Measurements from ENCODE around the gene LIN7C. TPM values are rescaled to one million over a fixed set of nuclear protein-coding genes. Genes with fewer than 3 reads are reported as not detected.
"Not testable (repeated sequence)": the region's sequence is repeated elsewhere in the genome, so short reads cannot be mapped to it uniquely, and the experiment has no call there.

Gene LIN7C
- total RNA-seq, 1 donor from 2014 or later: 15.5 TPM

GRCh38 chr11:27456140-27456794 is 50.3 kb downstream of the LIN7C start:
- H3K9me3 ChIP-seq (replicated peaks): no peaks in the 10 kb centered on the region
- peaks cover 56% of the 10 kb centered on the region for H3K4me1 ChIP-seq
- H3K27me3 ChIP-seq (ENCODE audit: low read depth): no peaks in the 10 kb centered on the region
- no peak for DNase-seq
- TF ChIP-seq CTCF (IDR thresholded peaks at IDR 0.05; ENCODE audit: borderline replicate concordance): no peak
- H3K36me3 ChIP-seq: no peaks in the 10 kb centered on the region
- intact Hi-C loops (cut with micrococcal nuclease): no loop called here
- no peak overlapping the region for H3K27ac ChIP-seq (replicated peaks)
- no peak overlapping the region for H3K4me3 ChIP-seq

- no peaks in the 10 kb centered on the region for H3K36me3 ChIP-seq
- no peak overlapping the region for H3K27ac ChIP-seq (replicated peaks)
- intact Hi-C loops (cut with micrococcal nuclease): no loop called here
- no peaks in the 10 kb centered on the region for H3K27me3 ChIP-seq (ENCODE audit: low read depth)
- H3K4me1 ChIP-seq: peaks cover 62% of the 10 kb centered on the region
- TF ChIP-seq CTCF (IDR thresholded peaks at IDR 0.05; ENCODE audit: borderline replicate concordance): no peak
- no peak overlapping the region for H3K4me3 ChIP-seq
- no peaks in the 10 kb centered on the region for H3K9me3 ChIP-seq (replicated peaks)
- no peak for DNase-seq
Observed at GRCh38 chr11:27455667-27456066, 50.9 kb downstream of the LIN7C start.

GRCh38 chr11:27453701-27454100 is 52.9 kb downstream of the LIN7C start:
- Histone ChIP-seq H3K27ac (replicated peaks) (no peak overlapping the region), H3K36me3 (no peaks in the 10 kb centered on the region), H3K27me3 (ENCODE audit: low read depth) (no peaks in the 10 kb centered on the region), H3K9me3 (replicated peaks) (no peaks in the 10 kb centered on the region), H3K4me3 (no peak overlapping the region), H3K4me1 (peaks cover 57% of the 10 kb centered on the region)
- no peak for TF ChIP-seq CTCF (IDR thresholded peaks at IDR 0.05; ENCODE audit: borderline replicate concordance)
- intact Hi-C loops (cut with micrococcal nuclease): no loop called here
- DNase-seq: no peak

GRCh38 chr11:27452147-27452546 is 54.4 kb downstream of the LIN7C start:
- H3K4me3 ChIP-seq: no peak overlapping the region
- peaks cover 45% of the 10 kb centered on the region for H3K4me1 ChIP-seq
- TF ChIP-seq CTCF (IDR thresholded peaks at IDR 0.05; ENCODE audit: borderline replicate concordance): no peak
- DNase-seq: no peak
- H3K36me3 ChIP-seq: no peaks in the 10 kb centered on the region
- intact Hi-C loops (cut with micrococcal nuclease): no loop called here
- no peaks in the 10 kb centered on the region for H3K27me3 ChIP-seq (ENCODE audit: low read depth)
- H3K27ac ChIP-seq (replicated peaks): peak overlapping the region; percentile 31
- H3K9me3 ChIP-seq (replicated peaks): no peaks in the 10 kb centered on the region

GRCh38 chr11:27451244-27451965 is 55.2 kb downstream of the LIN7C start:
- H3K27me3 ChIP-seq (ENCODE audit: low read depth): no peaks in the 10 kb centered on the region
- no peak overlapping the region for H3K4me3 ChIP-seq
- no peak for DNase-seq
- H3K27ac ChIP-seq (replicated peaks): peak overlapping the region; percentile 31
- no peaks in the 10 kb centered on the region for H3K9me3 ChIP-seq (replicated peaks)
- peaks cover 39% of the 10 kb centered on the region for H3K4me1 ChIP-seq
- intact Hi-C loops (cut with micrococcal nuclease): no loop called here
- TF ChIP-seq CTCF (IDR thresholded peaks at IDR 0.05; ENCODE audit: borderline replicate concordance): no peak
- no peaks in the 10 kb centered on the region for H3K36me3 ChIP-seq

GRCh38 chr11:27448184-27448540 is 58.4 kb downstream of the LIN7C start:
- H3K4me1 ChIP-seq: peaks cover 44% of the 10 kb centered on the region
- H3K36me3 ChIP-seq; H3K9me3 ChIP-seq (replicated peaks); intact Hi-C loops (cut with micrococcal nuclease); H3K4me3 ChIP-seq; H3K27ac ChIP-seq (replicated peaks); DNase-seq; H3K27me3 ChIP-seq (ENCODE audit: low read depth): not testable (repeated sequence)

Data from left ventricle myocardium inferior (tissue), 1 donor.